ENCODE results near the gene DEPDC4. TPM values are rescaled to one million over a fixed set of nuclear protein-coding genes. Genes with fewer than 3 reads are reported as not detected.

Gene DEPDC4
- total and polyA plus RNA-seq, 2 of the 13 experiments (the other 11 are each of a cell fraction or from before 2014, with no cell fraction given), result 2.2 to 5.7 TPM

GRCh38 chr12:100200463-100201181, 66.3 kb downstream of the DEPDC4 start, which contains the start of gene ACTR6 (continued):
- 0 out of 2 replicates have a peak, but pooled peaks have one; percentile 26 for TF ChIP-seq BCL3 (CRISPR knock-in tag; IDR thresholded peaks at IDR 0.05)
- TF ChIP-seq FOXJ3 (CRISPR knock-in tag; IDR thresholded peaks at IDR 0.05; ENCODE audit: borderline replicate concordance), result 0 out of 2 replicates have a peak, but pooled peaks have one; percentile 59
- TF ChIP-seq CREM (IDR thresholded peaks at IDR 0.05), result peak; percentile 69; the same call in 1 of the 2 replicates
- TF ChIP-seq CREM (CRISPR knock-in tag; IDR thresholded peaks at IDR 0.05), result no peak
- no peak for TF ChIP-seq UBTF (CRISPR knock-in tag; IDR thresholded peaks at IDR 0.05)
- 0 out of 2 replicates have a peak, but pooled peaks have one; percentile 40 for TF ChIP-seq SP4 (CRISPR knock-in tag; IDR thresholded peaks at IDR 0.05)
- TF ChIP-seq ZNF772 (CRISPR knock-in tag; IDR thresholded peaks at IDR 0.05), result 0 out of 2 replicates have a peak, but pooled peaks have one; percentile 44
- TF ChIP-seq ZFX (CRISPR knock-in tag; IDR thresholded peaks at IDR 0.05; ENCODE audit: low read depth), result peak; percentile 82
- TF ChIP-seq KLF12 (CRISPR knock-in tag; IDR thresholded peaks at IDR 0.05; ENCODE audit: borderline replicate concordance), result 0 out of 2 replicates have a peak, but pooled peaks have one; percentile 52
- TF ChIP-seq YEATS4 (CRISPR knock-in tag; IDR thresholded peaks at IDR 0.05; ENCODE audit: borderline replicate concordance), result peak; percentile 91
- TF ChIP-seq ETV5 (CRISPR knock-in tag; IDR thresholded peaks at IDR 0.05; ENCODE audit: borderline replicate concordance), result peak; percentile 92
- TF ChIP-seq ZNF350 (CRISPR knock-in tag; IDR thresholded peaks at IDR 0.05; ENCODE audit: borderline replicate concordance, low read depth), result no peak
- peak; percentile 29; the same call in 1 of the 2 replicates for TF ChIP-seq BCL6 (CRISPR knock-in tag; IDR thresholded peaks at IDR 0.05)
- peak; percentile 63; the same call in 1 of the 2 replicates for TF ChIP-seq ZBTB37 (CRISPR knock-in tag; IDR thresholded peaks at IDR 0.05)
- TF ChIP-seq MIER2 (CRISPR knock-in tag; IDR thresholded peaks at IDR 0.05), result peak; percentile 61; the same call in 1 of the 2 replicates
- TF ChIP-seq ZNF784 (CRISPR knock-in tag; IDR thresholded peaks at IDR 0.05; ENCODE audit: borderline replicate concordance), result peak; percentile 77; the same call in 1 of the 2 replicates
- peak; percentile 40; the same call in 1 of the 2 replicates for TF ChIP-seq TFDP1 (CRISPR knock-in tag; IDR thresholded peaks at IDR 0.05; ENCODE audit: borderline replicate concordance)
- TF ChIP-seq ZNF431 (CRISPR knock-in tag; IDR thresholded peaks at IDR 0.05; ENCODE audit: borderline replicate concordance, low read depth), result peak; percentile 28; the same call in 1 of the 2 replicates
- 0 out of 2 replicates have a peak, but pooled peaks have one; percentile 26 for TF ChIP-seq NFATC3 (CRISPR knock-in tag; IDR thresholded peaks at IDR 0.05)
- TF ChIP-seq IKZF4 (CRISPR knock-in tag; IDR thresholded peaks at IDR 0.05; ENCODE audit: borderline replicate concordance, low read depth, not compliant biosample characterization), result peak; percentile 26
